Measurements from ENCODE around the gene SUSD4. TPM values are rescaled to one million over a fixed set of nuclear protein-coding genes. Genes with fewer than 3 reads are reported as not detected.

The SUSD4 gene
- total RNA-seq, 1 donor from 2014 or later: 0.51 TPM

- intact Hi-C loops (cut with micrococcal nuclease): no loop called here
These were observed 130.4 kb downstream of the SUSD4 start for GRCh38 chr1:223233410-223234169.

GRCh38 chr1:223233019-223233409, 131.0 kb downstream of the SUSD4 start:
- intact Hi-C loops (cut with micrococcal nuclease): no loop called here

GRCh38 chr1:223231581-223231980, 132.4 kb downstream of the SUSD4 start:
- intact Hi-C loops (cut with micrococcal nuclease): no loop called here

- intact Hi-C loops (cut with micrococcal nuclease): no loop called here
These were observed 132.9 kb downstream of the SUSD4 start for GRCh38 chr1:223231011-223231572.

GRCh38 chr1:223230161-223230881, 133.7 kb downstream of the SUSD4 start:
- intact Hi-C loops (cut with micrococcal nuclease): no loop called here

- intact Hi-C loops (cut with micrococcal nuclease): no loop called here
These were observed 134.2 kb downstream of the SUSD4 start for GRCh38 chr1:223229756-223230155.

GRCh38 chr1:223228931-223229528, 134.9 kb downstream of the SUSD4 start:
- intact Hi-C loops (cut with micrococcal nuclease): no loop called here

- intact Hi-C loops (cut with micrococcal nuclease): no loop called here
These were observed 135.8 kb downstream of the SUSD4 start for GRCh38 chr1:223228201-223228600.

- intact Hi-C loops (cut with micrococcal nuclease): no loop called here
These were observed 136.3 kb downstream of the SUSD4 start for GRCh38 chr1:223227486-223228196.

- intact Hi-C loops (cut with micrococcal nuclease): no loop called here
These were observed 136.9 kb downstream of the SUSD4 start for GRCh38 chr1:223227031-223227430.

GRCh38 chr1:223226271-223226670, 137.7 kb downstream of the SUSD4 start:
- intact Hi-C loops (cut with micrococcal nuclease): no loop called here

GRCh38 chr1:223225481-223225880, 138.5 kb downstream of the SUSD4 start:
- intact Hi-C loops (cut with micrococcal nuclease): no loop called here

- intact Hi-C loops (cut with micrococcal nuclease): no loop called here
These were observed 138.9 kb downstream of the SUSD4 start for GRCh38 chr1:223225061-223225460.

- intact Hi-C loops (cut with micrococcal nuclease): no loop called here
These were observed 139.5 kb downstream of the SUSD4 start for GRCh38 chr1:223224465-223224864.

- intact Hi-C loops (cut with micrococcal nuclease): no loop called here
These were observed 140.6 kb downstream of the SUSD4 start for GRCh38 chr1:223223091-223223995.

GRCh38 chr1:223222377-223222776, 141.6 kb downstream of the SUSD4 start:
- intact Hi-C loops (cut with micrococcal nuclease): no loop called here

- intact Hi-C loops (cut with micrococcal nuclease): no loop called here
These were observed 142.3 kb downstream of the SUSD4 start for GRCh38 chr1:223221686-223222085.

- intact Hi-C loops (cut with micrococcal nuclease): no loop called here
These were observed 143.9 kb downstream of the SUSD4 start for GRCh38 chr1:223219846-223220610.

- intact Hi-C loops (cut with micrococcal nuclease): no loop called here
These were observed 144.7 kb downstream of the SUSD4 start for GRCh38 chr1:223219318-223219635.

- intact Hi-C loops (cut with micrococcal nuclease): no loop called here
These were observed 146.2 kb downstream of the SUSD4 start for GRCh38 chr1:223217781-223218180.
